NCI-H2196 (cell line): ENCODE measurements around the gene FER1L5.

Experiments
- DNase-seq: peaks from one replicate; lab custom pipeline; 2025; ENCODE audit not compliant: unreplicated experiment; lab: John Stamatoyannopoulos, UW

FER1L5 gene

GRCh38 chr2:96642564-96643360, at the start of gene FER1L5:
Gene FER1L5 (plus strand): TSS chr2:96642764. CDS start chr2:96642837, 73 bp downstream.
- peak; percentile 19 for DNase-seq

GRCh38 chr2:96594282-96594681, 48.3 kb upstream of the FER1L5 start:
- no peak for DNase-seq

GRCh38 chr2:96594691-96595152, 47.8 kb upstream of the FER1L5 start:
- no peak for DNase-seq

- DNase-seq: no peak
Observed at GRCh38 chr2:96596596-96596995, 46.0 kb upstream of the FER1L5 start.

GRCh38 chr2:96599941-96600340, 42.6 kb upstream of the FER1L5 start:
- no peak for DNase-seq

- no peak for DNase-seq
Observed at GRCh38 chr2:96601382-96602292, 40.9 kb upstream of the FER1L5 start.

- DNase-seq: peak; percentile 31
Observed at GRCh38 chr2:96602330-96602823, 40.2 kb upstream of the FER1L5 start.

- DNase-seq: no peak
Observed at GRCh38 chr2:96604104-96604503, 38.5 kb upstream of the FER1L5 start.

- no peak for DNase-seq
Observed at GRCh38 chr2:96608469-96609455, 33.8 kb upstream of the FER1L5 start.

GRCh38 chr2:96616128-96616527, 26.4 kb upstream of the FER1L5 start:
- DNase-seq: no peak

- DNase-seq: no peak
Observed at GRCh38 chr2:96616535-96616934, 26.0 kb upstream of the FER1L5 start.

GRCh38 chr2:96617012-96617411, 25.6 kb upstream of the FER1L5 start:
- DNase-seq: no peak

- no peak for DNase-seq
Observed at GRCh38 chr2:96618596-96619283, 23.8 kb upstream of the FER1L5 start.

- no peak for DNase-seq
Observed at GRCh38 chr2:96622544-96622943, 20.0 kb upstream of the FER1L5 start.

GRCh38 chr2:96623116-96623515, 19.4 kb upstream of the FER1L5 start:
- no peak for DNase-seq

GRCh38 chr2:96625571-96626552, 16.7 kb upstream of the FER1L5 start:
- no peak for DNase-seq

- no peak for DNase-seq
Observed at GRCh38 chr2:96626553-96626942, 16.0 kb upstream of the FER1L5 start.

GRCh38 chr2:96631804-96632435, 10.6 kb upstream of the FER1L5 start:
- no peak for DNase-seq
